Uterus (tissue), 4 donors: ENCODE measurements around the gene MOB3B. TPM values are rescaled to one million over a fixed set of nuclear protein-coding genes. Genes with fewer than 3 reads are reported as not detected.
"Not testable (repeated sequence)": the region's sequence is repeated elsewhere in the genome, so short reads cannot be mapped to it uniquely, and the experiment has no call there.

ENCODE experiments used
- DNase-seq, 2 donors: peaks; one replicate each; pipeline ENCODE4 v3.0.0-alpha.2; 2019 to 2020
- H3K27ac ChIP-seq, 2 donors: fragments of 200-600 bp; sonication (generic); 1 replicate in 1 of 2; 2 replicates in 1 of 2; pipeline ENCODE4 v1.5.1; 2016 to 2018
- H3K27me3 ChIP-seq, 2 donors: fragments of 200-600 bp; sonication (generic); one replicate each; pipeline ENCODE4 v1.5.1; 2018 to 2019; ENCODE audit warnings: control low read depth in 1 of 2
- H3K36me3 ChIP-seq, 2 donors: fragments of 200-600 bp; sonication (generic); one replicate each; pipeline ENCODE4 v1.5.1; 2019; ENCODE audit warnings: control low read depth in 1 of 2
- H3K4me1 ChIP-seq, 2 donors: fragments of 200-600 bp; sonication (generic); one replicate each; pipeline ENCODE4 v1.5.1; 2018 to 2019; ENCODE audit warnings: control low read depth in 1 of 2
- H3K4me3 ChIP-seq, 2 donors: fragments of 200-600 bp; sonication (generic); 1 replicate in 1 of 2; 2 replicates in 1 of 2; pipeline ENCODE4 v1.5.1; 2018 to 2019; ENCODE audit warnings: mild to moderate bottlenecking in 1 of 2
- H3K9me3 ChIP-seq, 2 donors: fragments of 200-600 bp; sonication (generic); one replicate each; pipeline ENCODE4 v1.5.1; 2019; ENCODE audit warnings: control low read depth in 1 of 2
- POLR2A ChIP-seq, 2 donors: fragments of 450-650 bp; IDR thresholded peaks; one replicate each; pipeline ENCODE4 v1.6.1; 2016; ENCODE audit warnings: antibody characterized with exemption in 2 of 2, mild to moderate bottlenecking in 1 of 2, moderate library complexity in 1 of 2
- intact Hi-C: fragments of 100-400 bp; cut with DNase I; formaldehyde crosslinking; loops from one replicate; pipeline ENCODE4 v1.15.1; 2023; ENCODE audit warnings: low total_unique reads
- total RNA-seq, 4 donors: library from RNA; depleted of rRNA in 3 of 4; stranded (reverse); fragments of >200 nt in 3 of 4; gene quantifications; one replicate each; pipeline versions ENCODE4 v1.1.0 to v1.2.4, GENCODE V29; 2014 to 2023
- TF ChIP-seq, protein P1 (sequence below), 4 experiments: fragments of 200-600 bp in 2 of 4; fragments of 450-650 bp in 2 of 4; sonication (generic) in 2 of 4; IDR thresholded peaks; one replicate each; pipeline ENCODE4 v1.5.1; 2016 to 2019; ENCODE audit warnings: antibody characterized with exemption in 4 of 4, mild to moderate bottlenecking in 2 of 4, moderate library complexity in 1 of 4
- donor health status: DM: yes; HTN: yes; CAD: no.

Gene MOB3B
- total RNA-seq, 4 donors from 2014 or later = 2.0 to 34.4 (median 12.6) TPM

DNA sequence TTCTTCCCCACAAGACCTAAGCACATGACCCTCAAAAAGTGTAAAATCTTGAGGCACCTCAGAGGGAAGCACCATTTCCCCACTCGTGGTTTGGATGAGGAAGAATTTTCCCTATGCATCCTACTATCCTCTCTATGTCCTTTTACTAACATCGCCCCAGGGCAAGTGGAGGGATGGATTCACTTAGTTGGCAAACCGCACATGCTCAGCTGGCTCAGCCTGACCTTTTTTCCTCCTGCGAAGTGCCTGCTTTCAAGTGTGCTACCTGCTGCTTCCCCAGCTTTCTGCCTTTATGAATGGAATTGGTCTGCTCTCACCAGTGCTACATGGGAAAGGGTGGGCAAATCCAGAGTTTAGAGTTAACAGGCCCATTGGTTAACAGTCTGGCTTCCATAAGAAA, 62.1 kb downstream of the MOB3B start:
- no peak overlapping the region for H3K4me3 ChIP-seq
- intact Hi-C loops = no loop called here
- H3K9me3 ChIP-seq = no peaks in the 10 kb centered on the region
- peaks cover 0 to 5% of the 10 kb centered on the region in 2 donors for H3K4me1 ChIP-seq
- DNase-seq = no peak
- TF ChIP-seq, protein P1, sequence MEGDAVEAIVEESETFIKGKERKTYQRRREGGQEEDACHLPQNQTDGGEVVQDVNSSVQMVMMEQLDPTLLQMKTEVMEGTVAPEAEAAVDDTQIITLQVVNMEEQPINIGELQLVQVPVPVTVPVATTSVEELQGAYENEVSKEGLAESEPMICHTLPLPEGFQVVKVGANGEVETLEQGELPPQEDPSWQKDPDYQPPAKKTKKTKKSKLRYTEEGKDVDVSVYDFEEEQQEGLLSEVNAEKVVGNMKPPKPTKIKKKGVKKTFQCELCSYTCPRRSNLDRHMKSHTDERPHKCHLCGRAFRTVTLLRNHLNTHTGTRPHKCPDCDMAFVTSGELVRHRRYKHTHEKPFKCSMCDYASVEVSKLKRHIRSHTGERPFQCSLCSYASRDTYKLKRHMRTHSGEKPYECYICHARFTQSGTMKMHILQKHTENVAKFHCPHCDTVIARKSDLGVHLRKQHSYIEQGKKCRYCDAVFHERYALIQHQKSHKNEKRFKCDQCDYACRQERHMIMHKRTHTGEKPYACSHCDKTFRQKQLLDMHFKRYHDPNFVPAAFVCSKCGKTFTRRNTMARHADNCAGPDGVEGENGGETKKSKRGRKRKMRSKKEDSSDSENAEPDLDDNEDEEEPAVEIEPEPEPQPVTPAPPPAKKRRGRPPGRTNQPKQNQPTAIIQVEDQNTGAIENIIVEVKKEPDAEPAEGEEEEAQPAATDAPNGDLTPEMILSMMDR (IDR thresholded peaks at IDR 0.05) = no peak
- TF ChIP-seq POLR2A (IDR thresholded peaks at IDR 0.05) = no peak
- H3K27me3 ChIP-seq = no peaks in the 10 kb centered on the region
- no peaks in the 10 kb centered on the region for H3K36me3 ChIP-seq
- no peak overlapping the region for H3K27ac ChIP-seq

DNA sequence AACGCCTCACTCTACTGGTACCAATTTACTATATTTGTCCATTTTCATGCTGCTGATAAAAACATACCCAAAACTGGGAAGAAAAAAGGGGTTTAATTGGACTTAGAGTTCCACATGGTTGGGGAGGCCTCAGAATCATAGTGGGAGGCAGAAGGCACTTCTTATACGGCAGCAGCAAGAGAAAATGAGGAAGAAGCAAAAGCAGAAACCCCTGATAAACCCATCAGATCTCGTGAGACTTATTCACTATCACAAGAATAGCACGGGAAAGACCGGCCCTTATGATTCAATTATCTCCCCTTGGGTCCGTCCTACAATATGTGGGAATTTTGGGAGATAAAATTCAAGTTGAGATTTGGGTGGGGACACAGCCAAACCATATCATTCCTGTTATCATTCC, 63.1 kb downstream of the MOB3B start:
- intact Hi-C loops, H3K36me3 ChIP-seq, DNase-seq, H3K9me3 ChIP-seq, H3K27me3 ChIP-seq, H3K4me3 ChIP-seq, H3K4me1 ChIP-seq, H3K27ac ChIP-seq: not testable (repeated sequence)

DNA sequence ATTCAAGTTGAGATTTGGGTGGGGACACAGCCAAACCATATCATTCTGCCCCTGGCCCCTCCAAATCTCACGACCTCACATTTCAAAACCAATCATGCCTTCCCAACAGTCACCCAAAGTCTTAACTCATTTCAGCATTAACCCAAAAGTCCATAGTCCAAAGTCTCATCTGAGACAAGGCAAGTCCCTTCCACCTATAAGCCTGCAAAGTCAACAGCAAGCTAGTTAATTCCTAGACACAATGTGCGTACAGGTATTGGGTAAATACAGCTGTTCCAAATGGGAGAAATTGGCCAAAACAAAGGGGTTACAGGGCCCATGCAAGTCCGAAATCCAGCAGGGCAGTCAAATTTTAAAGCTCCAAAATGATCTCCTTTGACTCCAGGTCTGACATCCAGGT, 64.7 kb downstream of the MOB3B start:
- DNase-seq, intact Hi-C loops, H3K4me1 ChIP-seq, H3K9me3 ChIP-seq, H3K27ac ChIP-seq, H3K36me3 ChIP-seq, H3K27me3 ChIP-seq, H3K4me3 ChIP-seq: not testable (repeated sequence)

GRCh38 chr9:27462846-27463245, 66.8 kb downstream of the MOB3B start:
- intact Hi-C loops = no loop called here
- H3K9me3 ChIP-seq = no peaks in the 10 kb centered on the region
- no peak overlapping the region for H3K27ac ChIP-seq
- no peak for DNase-seq
- H3K36me3 ChIP-seq = no peaks in the 10 kb centered on the region
- no peak overlapping the region for H3K4me3 ChIP-seq
- no peaks in the 10 kb centered on the region for H3K4me1 ChIP-seq
- no peaks in the 10 kb centered on the region for H3K27me3 ChIP-seq
- no peak for TF ChIP-seq POLR2A (IDR thresholded peaks at IDR 0.05)
- TF ChIP-seq, protein P1 (IDR thresholded peaks at IDR 0.05) = no peak

GRCh38 chr9:27462434-27462833, 67.2 kb downstream of the MOB3B start:
- intact Hi-C loops = no loop called here
- DNase-seq = no peak
- no peaks in the 10 kb centered on the region for H3K9me3 ChIP-seq
- TF ChIP-seq, protein P1 (IDR thresholded peaks at IDR 0.05) = no peak
- no peak for TF ChIP-seq POLR2A (IDR thresholded peaks at IDR 0.05)
- no peaks in the 10 kb centered on the region for H3K4me1 ChIP-seq
- H3K27me3 ChIP-seq = no peaks in the 10 kb centered on the region
- H3K36me3 ChIP-seq = no peaks in the 10 kb centered on the region
- H3K27ac ChIP-seq = no peak overlapping the region
- no peak overlapping the region for H3K4me3 ChIP-seq

GRCh38 chr9:27460226-27461023, 69.2 kb downstream of the MOB3B start:
- no peak overlapping the region for H3K4me3 ChIP-seq
- H3K27ac ChIP-seq = peak overlapping the region in 1 of 2 donors; percentile 39
- no peaks in the 10 kb centered on the region for H3K27me3 ChIP-seq
- no peak for DNase-seq
- H3K36me3 ChIP-seq = no peaks in the 10 kb centered on the region
- intact Hi-C loops = no loop called here
- TF ChIP-seq, protein P1 (IDR thresholded peaks at IDR 0.05) = no peak
- no peak for TF ChIP-seq POLR2A (IDR thresholded peaks at IDR 0.05)
- no peaks in the 10 kb centered on the region for H3K9me3 ChIP-seq
- no peaks in the 10 kb centered on the region for H3K4me1 ChIP-seq
